ENCODE results near the gene CFAP74.

CFAP74 gene

GRCh38 chr1:1925437-1926345 lies 77.9 kb downstream of the CFAP74 start:
- DNase-seq: no peak

GRCh38 chr1:1924849-1925248 lies 78.7 kb downstream of the CFAP74 start:
- no peak for DNase-seq

GRCh38 chr1:1924386-1924785 lies 79.2 kb downstream of the CFAP74 start:
- no peak for DNase-seq

GRCh38 chr1:1922956-1923833 lies 80.4 kb downstream of the CFAP74 start:
- no peak for DNase-seq

- no peak for DNase-seq
These were observed 81.0 kb downstream of the CFAP74 start for GRCh38 chr1:1922702-1922955.

- no peak for DNase-seq
These were observed 81.5 kb downstream of the CFAP74 start for GRCh38 chr1:1921901-1922701.

GRCh38 chr1:1921459-1921862 lies 82.1 kb downstream of the CFAP74 start:
- no peak for DNase-seq

- DNase-seq: no peak
These were observed 82.8 kb downstream of the CFAP74 start for GRCh38 chr1:1920608-1921458.

GRCh38 chr1:1920057-1920607 lies 83.5 kb downstream of the CFAP74 start:
- DNase-seq: no peak

GRCh38 chr1:1919304-1920056 lies 84.1 kb downstream of the CFAP74 start:
- peak; percentile 84 to 86 for DNase-seq

- no peak for DNase-seq
These were observed 84.7 kb downstream of the CFAP74 start, which contains the start of gene TMEM52 for GRCh38 chr1:1918901-1919303. Gene TMEM52 (minus strand): TSS chr1:1919279. CDS start chr1:1919265, 14 bp downstream.

GRCh38 chr1:1917995-1918900 lies 85.3 kb downstream of the CFAP74 start:
- no peak for DNase-seq

GRCh38 chr1:1917304-1917976 lies 86.1 kb downstream of the CFAP74 start:
- no peak for DNase-seq

- DNase-seq: no peak
These were observed 86.7 kb downstream of the CFAP74 start for GRCh38 chr1:1916851-1917251.

- no peak for DNase-seq
These were observed 87.4 kb downstream of the CFAP74 start for GRCh38 chr1:1915911-1916840.

- no peak for DNase-seq
These were observed 88.5 kb downstream of the CFAP74 start, which contains the start of gene CALML6 for GRCh38 chr1:1914971-1915692. Gene CALML6 (plus strand): TSS chr1:1915260. CDS start chr1:1915281, 21 bp downstream.
